HFFc6 (cell line): Measurements from ENCODE around the gene REXO1. TPM values are rescaled to one million over a fixed set of nuclear protein-coding genes. Genes with fewer than 3 reads are reported as not detected.
A peak's percentile ranks its signal among the peaks of the same experiment; 100 is the strongest.

Experiments
- DNase-seq: peaks from one replicate; pipeline ENCODE4 v3.0.0-alpha.2; 2018
- H3K27ac Mint-ChIP-seq: 2 replicates; pipeline ENCODE4 v1.8.0; 2020; ENCODE audit warnings: mild to moderate bottlenecking, mixed read lengths
- H3K27me3 Mint-ChIP-seq: 2 replicates; pipeline ENCODE4 v1.8.0; 2021; ENCODE audit warnings: mild to moderate bottlenecking, moderate library complexity, mixed read lengths; ENCODE audit not compliant: insufficient read depth
- H3K36me3 Mint-ChIP-seq: 2 replicates; pipeline ENCODE4 v1.8.0; 2021; ENCODE audit warnings: low read depth, mixed read lengths
- H3K4me1 Mint-ChIP-seq: 2 replicates; pipeline ENCODE4 v1.8.0; 2020; ENCODE audit warnings: low read depth, mixed read lengths
- H3K4me3 Mint-ChIP-seq: 2 replicates; pipeline ENCODE4 v1.8.0; 2020; ENCODE audit warnings: mild to moderate bottlenecking, moderate library complexity, mixed read lengths
- H3K9me3 Mint-ChIP-seq: 2 replicates; pipeline ENCODE4 v1.8.0; 2020; ENCODE audit warnings: mild to moderate bottlenecking, mixed read lengths
- CTCF ChIP-seq: fragments of 200-600 bp; sonication (generic); IDR thresholded peaks from 2 replicates; pipeline ENCODE4 v1.5.0; 2021; ENCODE audit warnings: antibody characterized with exemption, mild to moderate bottlenecking
- microRNA-seq: library from miRNA; unstranded; fragments of <30 nt; microRNA quantifications from one replicate; pipeline ENCODE4, GENCODE V29; 2019
- total RNA-seq, 6 experiments: library from RNA; stranded (reverse); fragmentation: NEBNext Ultra II Directional; extraction: Animal tissue kit (Norgen Biotek cat#: 25700); gene quantifications; 2 replicates in 1 of 6; 3 replicates in 5 of 6; pipeline ENCODE4 v1.2.3, GENCODE V29; 2021

The REXO1 gene
- total RNA-seq, 6 experiments from 2014 or later: 32.9 to 38.2 (median 34.6) TPM

GRCh38 chr19:1768248-1768647, 80.0 kb downstream of the REXO1 start:
- peak; percentile 67; the same call in 1 of the 2 replicates for TF ChIP-seq CTCF
- H3K27me3 Mint-ChIP-seq: peaks cover 27% of the 10 kb centered on the region
- H3K4me1 Mint-ChIP-seq: peaks cover 5% of the 10 kb centered on the region
- H3K9me3 Mint-ChIP-seq: peaks cover 18% of the 10 kb centered on the region
- no peak for DNase-seq
- H3K27ac Mint-ChIP-seq: no peak overlapping the region
- H3K36me3 Mint-ChIP-seq: peaks cover 13% of the 10 kb centered on the region
- no peak overlapping the region for H3K4me3 Mint-ChIP-seq

GRCh38 chr19:1767464-1767933, 80.8 kb downstream of the REXO1 start:
- no peak for DNase-seq
- Mint-ChIP-seq H3K4me1 (no peaks in the 10 kb centered on the region), H3K9me3 (peaks cover 18% of the 10 kb centered on the region), H3K27me3 (peaks cover 29% of the 10 kb centered on the region), H3K36me3 (peaks cover 13% of the 10 kb centered on the region), H3K27ac (no peak overlapping the region), H3K4me3 (no peak overlapping the region)
- TF ChIP-seq CTCF: peak; percentile 98

GRCh38 chr19:1766800-1767352, 81.4 kb downstream of the REXO1 start:
- Mint-ChIP-seq H3K4me3 (no peak overlapping the region), H3K36me3 (peaks cover 13% of the 10 kb centered on the region), H3K9me3 (peaks cover 18% of the 10 kb centered on the region), H3K4me1 (no peaks in the 10 kb centered on the region), H3K27ac (no peak overlapping the region), H3K27me3 (peaks cover 28% of the 10 kb centered on the region)
- DNase-seq: no peak
- no peak for TF ChIP-seq CTCF

GRCh38 chr19:1765904-1766799, 82.1 kb downstream of the REXO1 start:
- DNase-seq: no peak
- Mint-ChIP-seq H3K4me3 (no peak overlapping the region), H3K9me3 (peaks cover 13% of the 10 kb centered on the region), H3K36me3 (peaks cover 11% of the 10 kb centered on the region), H3K27ac (no peak overlapping the region), H3K27me3 (peaks cover 32% of the 10 kb centered on the region), H3K4me1 (no peaks in the 10 kb centered on the region)
- no peak for TF ChIP-seq CTCF

Small RNAs within 50 kb of the gene (microRNA-seq; reads per million reads assigned to microRNA genes)
- 48.7 reads per million, percentile 39 among the genes with 10 or more reads in this experiment for gene MIR1909

Other genes starting within 250 kb of the REXO1 start
- 100 to 1,000 TPM; 178 to 319 (median 252) TPM for gene UQCR11, start 243.0 kb downstream of the REXO1 start, total RNA-seq
- gene TCF3, start 195.9 kb downstream of the REXO1 start, total RNA-seq: 100 to 1,000 TPM in 1 of 6 experiments, 10 to 100 TPM in 5; 74.9 to 102 (median 82.0) TPM
- gene ONECUT3, start 95.0 kb downstream of the REXO1 start, total RNA-seq: not detected
- gene ATP8B3, start 36.2 kb downstream of the REXO1 start, total RNA-seq: 1 to 10 TPM; 4.9 to 8.8 (median 7.6) TPM
- 10 to 100 TPM; 37.7 to 48.3 (median 41.6) TPM for gene KLF16, start 15.1 kb upstream of the REXO1 start, total RNA-seq
- gene ABHD17A, start 37.0 kb upstream of the REXO1 start, total RNA-seq: 10 to 100 TPM; 61.0 to 80.0 (median 67.9) TPM
- gene ADAT3, start 56.9 kb upstream of the REXO1 start, total RNA-seq: 1 to 10 TPM; 2.3 to 4.2 (median 3.0) TPM
- 10 to 100 TPM; 51.7 to 84.8 (median 58.5) TPM for gene SCAMP4, start 56.9 kb upstream of the REXO1 start, total RNA-seq
- 10 to 100 TPM; 44.8 to 52.0 (median 51.1) TPM for gene CSNK1G2, start 92.7 kb upstream of the REXO1 start, total RNA-seq
- 10 to 100 TPM; 74.1 to 95.6 (median 84.7) TPM for gene BTBD2, start 167.2 kb upstream of the REXO1 start, total RNA-seq
- 10 to 100 TPM; 61.5 to 82.9 (median 65.2) TPM for gene MKNK2, start 202.8 kb upstream of the REXO1 start, total RNA-seq
- 10 to 100 TPM; 47.1 to 52.6 (median 51.2) TPM for gene MOB3A, start 247.8 kb upstream of the REXO1 start, total RNA-seq
- gene IZUMO4, start 248.4 kb upstream of the REXO1 start, total RNA-seq: 1 to 10 TPM in 5 of 6 experiments, under 1 TPM in 1; 0.68 to 1.9 (median 1.5) TPM